ENCODE data around the gene B4GALT3.

DNA sequence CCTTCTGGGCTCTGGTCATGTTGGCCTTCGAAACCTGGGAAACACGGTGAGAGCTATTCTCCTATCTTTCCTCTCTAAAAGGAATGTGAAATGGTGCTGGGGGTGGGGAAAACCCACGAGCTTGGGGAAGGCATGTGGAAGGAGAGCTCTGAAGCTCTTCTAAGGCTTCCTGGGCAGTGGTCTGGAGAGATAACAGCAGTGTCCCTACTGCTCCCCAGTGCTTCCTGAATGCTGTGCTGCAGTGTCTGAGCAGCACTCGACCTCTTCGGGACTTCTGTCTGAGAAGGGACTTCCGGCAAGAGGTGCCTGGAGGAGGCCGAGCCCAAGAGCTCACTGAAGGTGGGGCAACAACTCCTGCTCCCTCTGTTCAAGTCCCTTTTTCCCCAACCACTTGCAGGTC, 15.3 kb downstream of the B4GALT3 start:
- TF ChIP-seq, protein P1, sequence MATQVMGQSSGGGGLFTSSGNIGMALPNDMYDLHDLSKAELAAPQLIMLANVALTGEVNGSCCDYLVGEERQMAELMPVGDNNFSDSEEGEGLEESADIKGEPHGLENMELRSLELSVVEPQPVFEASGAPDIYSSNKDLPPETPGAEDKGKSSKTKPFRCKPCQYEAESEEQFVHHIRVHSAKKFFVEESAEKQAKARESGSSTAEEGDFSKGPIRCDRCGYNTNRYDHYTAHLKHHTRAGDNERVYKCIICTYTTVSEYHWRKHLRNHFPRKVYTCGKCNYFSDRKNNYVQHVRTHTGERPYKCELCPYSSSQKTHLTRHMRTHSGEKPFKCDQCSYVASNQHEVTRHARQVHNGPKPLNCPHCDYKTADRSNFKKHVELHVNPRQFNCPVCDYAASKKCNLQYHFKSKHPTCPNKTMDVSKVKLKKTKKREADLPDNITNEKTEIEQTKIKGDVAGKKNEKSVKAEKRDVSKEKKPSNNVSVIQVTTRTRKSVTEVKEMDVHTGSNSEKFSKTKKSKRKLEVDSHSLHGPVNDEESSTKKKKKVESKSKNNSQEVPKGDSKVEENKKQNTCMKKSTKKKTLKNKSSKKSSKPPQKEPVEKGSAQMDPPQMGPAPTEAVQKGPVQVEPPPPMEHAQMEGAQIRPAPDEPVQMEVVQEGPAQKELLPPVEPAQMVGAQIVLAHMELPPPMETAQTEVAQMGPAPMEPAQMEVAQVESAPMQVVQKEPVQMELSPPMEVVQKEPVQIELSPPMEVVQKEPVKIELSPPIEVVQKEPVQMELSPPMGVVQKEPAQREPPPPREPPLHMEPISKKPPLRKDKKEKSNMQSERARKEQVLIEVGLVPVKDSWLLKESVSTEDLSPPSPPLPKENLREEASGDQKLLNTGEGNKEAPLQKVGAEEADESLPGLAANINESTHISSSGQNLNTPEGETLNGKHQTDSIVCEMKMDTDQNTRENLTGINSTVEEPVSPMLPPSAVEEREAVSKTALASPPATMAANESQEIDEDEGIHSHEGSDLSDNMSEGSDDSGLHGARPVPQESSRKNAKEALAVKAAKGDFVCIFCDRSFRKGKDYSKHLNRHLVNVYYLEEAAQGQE (IDR thresholded peaks at IDR 0.05; ENCODE audit: insufficient replicate concordance, low read depth): no peak
- TF ChIP-seq, protein P2, sequence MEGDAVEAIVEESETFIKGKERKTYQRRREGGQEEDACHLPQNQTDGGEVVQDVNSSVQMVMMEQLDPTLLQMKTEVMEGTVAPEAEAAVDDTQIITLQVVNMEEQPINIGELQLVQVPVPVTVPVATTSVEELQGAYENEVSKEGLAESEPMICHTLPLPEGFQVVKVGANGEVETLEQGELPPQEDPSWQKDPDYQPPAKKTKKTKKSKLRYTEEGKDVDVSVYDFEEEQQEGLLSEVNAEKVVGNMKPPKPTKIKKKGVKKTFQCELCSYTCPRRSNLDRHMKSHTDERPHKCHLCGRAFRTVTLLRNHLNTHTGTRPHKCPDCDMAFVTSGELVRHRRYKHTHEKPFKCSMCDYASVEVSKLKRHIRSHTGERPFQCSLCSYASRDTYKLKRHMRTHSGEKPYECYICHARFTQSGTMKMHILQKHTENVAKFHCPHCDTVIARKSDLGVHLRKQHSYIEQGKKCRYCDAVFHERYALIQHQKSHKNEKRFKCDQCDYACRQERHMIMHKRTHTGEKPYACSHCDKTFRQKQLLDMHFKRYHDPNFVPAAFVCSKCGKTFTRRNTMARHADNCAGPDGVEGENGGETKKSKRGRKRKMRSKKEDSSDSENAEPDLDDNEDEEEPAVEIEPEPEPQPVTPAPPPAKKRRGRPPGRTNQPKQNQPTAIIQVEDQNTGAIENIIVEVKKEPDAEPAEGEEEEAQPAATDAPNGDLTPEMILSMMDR (IDR thresholded peaks at IDR 0.05; ENCODE audit: insufficient read depth, low read length): no peak
- TF ChIP-seq POLR2AphosphoS5 (IDR thresholded peaks at IDR 0.05; ENCODE audit: low read depth) (no peak), GABPA (IDR thresholded peaks at IDR 0.05; ENCODE audit: low read depth) (no peak), SPI1 (IDR thresholded peaks at IDR 0.05; ENCODE audit: borderline replicate concordance, low read depth) (no peak)

Measured in HL-60 (cell line).